Ureter (tissue), 1 donor: Measurements from ENCODE around the gene LRRTM4. TPM values are rescaled to one million over a fixed set of nuclear protein-coding genes. Genes with fewer than 3 reads are reported as not detected.
"Not testable (repeated sequence)": the region's sequence is repeated elsewhere in the genome, so short reads cannot be mapped to it uniquely, and the experiment has no call there.

Experiments
- DNase-seq: peaks from one replicate; pipeline ENCODE4 v3.0.0-alpha.2; 2020; ENCODE audit warnings: low spot score
- total RNA-seq: library from RNA; stranded (reverse); gene quantifications from one replicate; pipeline ENCODE4 v1.2.4, GENCODE V29; 2023
- donor health status: DM: yes; HTN: yes; CAD: no.

Gene LRRTM4
- total RNA-seq, 1 donor from 2014 or later, result 0.42 TPM

- DNase-seq, result no peak
Observed at GRCh38 chr2:77314721-77315120, 207.5 kb downstream of the LRRTM4 start.

GRCh38 chr2:77310416-77310815 lies 211.8 kb downstream of the LRRTM4 start:
- no peak for DNase-seq

GRCh38 chr2:77309725-77310124 lies 212.5 kb downstream of the LRRTM4 start:
- DNase-seq, result no peak

- DNase-seq, result no peak
Observed at GRCh38 chr2:77301441-77301840, 220.7 kb downstream of the LRRTM4 start.

GRCh38 chr2:77296791-77297190 lies 225.4 kb downstream of the LRRTM4 start:
- DNase-seq, result no peak

- no peak for DNase-seq
Observed at GRCh38 chr2:77294474-77294873, 227.7 kb downstream of the LRRTM4 start.

GRCh38 chr2:77284353-77284752 lies 237.8 kb downstream of the LRRTM4 start:
- DNase-seq, result no peak

- no peak for DNase-seq
Observed at GRCh38 chr2:77271262-77271661, 250.9 kb downstream of the LRRTM4 start.

GRCh38 chr2:77270433-77270832 lies 251.7 kb downstream of the LRRTM4 start:
- DNase-seq, result no peak

- DNase-seq, result no peak
Observed at GRCh38 chr2:77268626-77269025, 253.6 kb downstream of the LRRTM4 start.

- no peak for DNase-seq
Observed at GRCh38 chr2:77232909-77233425, 289.2 kb downstream of the LRRTM4 start.

- no peak for DNase-seq
Observed at GRCh38 chr2:77228391-77228790, 293.8 kb downstream of the LRRTM4 start.

GRCh38 chr2:77210725-77211124 lies 311.5 kb downstream of the LRRTM4 start:
- DNase-seq, result no peak

- no peak for DNase-seq
Observed at GRCh38 chr2:77207331-77207730, 314.8 kb downstream of the LRRTM4 start.

- no peak for DNase-seq
Observed at GRCh38 chr2:77201755-77202154, 320.4 kb downstream of the LRRTM4 start.

- no peak for DNase-seq
Observed at GRCh38 chr2:77199411-77199810, 322.8 kb downstream of the LRRTM4 start.

- DNase-seq, result no peak
Observed at GRCh38 chr2:77193858-77194448, 328.2 kb downstream of the LRRTM4 start.

GRCh38 chr2:77192811-77193289 lies 329.3 kb downstream of the LRRTM4 start:
- DNase-seq, result no peak

GRCh38 chr2:77191665-77192064 lies 330.5 kb downstream of the LRRTM4 start:
- DNase-seq, result no peak

GRCh38 chr2:77190721-77191346 lies 331.3 kb downstream of the LRRTM4 start:
- DNase-seq, result no peak

- no peak for DNase-seq
Observed at GRCh38 chr2:77185052-77185451, 337.1 kb downstream of the LRRTM4 start.

GRCh38 chr2:77179297-77179696 lies 342.9 kb downstream of the LRRTM4 start:
- DNase-seq, result no peak

GRCh38 chr2:77175266-77175780 lies 346.9 kb downstream of the LRRTM4 start:
- not testable (repeated sequence) for DNase-seq
